Nephron progenitor cell (in vitro differentiated cells): Measurements from ENCODE around the gene TMEM186.

ENCODE experiments used
- DNase-seq: peaks from one replicate; pipeline ENCODE4 v3.0.0; 2021
- H3K27ac Mint-ChIP-seq: 2 replicates; pipeline ENCODE4 v1.8.0; 2021; ENCODE audit warnings: mild to moderate bottlenecking, moderate library complexity, mixed read lengths
- H3K27me3 Mint-ChIP-seq: 2 replicates; pipeline ENCODE4 v1.8.0; 2021; ENCODE audit warnings: mild to moderate bottlenecking, low read depth, mixed read lengths; ENCODE audit not compliant: poor library complexity
- H3K36me3 Mint-ChIP-seq: 2 replicates; pipeline ENCODE4 v1.8.0; 2021; ENCODE audit warnings: low read depth, mixed read lengths
- H3K4me1 Mint-ChIP-seq: 2 replicates; pipeline ENCODE4 v1.8.0; 2021; ENCODE audit warnings: mixed read lengths
- H3K4me3 Mint-ChIP-seq: 2 replicates; pipeline ENCODE4 v1.8.0; 2021; ENCODE audit warnings: mild to moderate bottlenecking, moderate library complexity, mixed read lengths
- H3K9me3 Mint-ChIP-seq: 2 replicates; pipeline ENCODE4 v1.8.0; 2021; ENCODE audit warnings: mild to moderate bottlenecking, moderate library complexity, mixed read lengths
- TF ChIP-seq, protein P1 (sequence below): fragments of 200-600 bp; sonication (generic); IDR thresholded peaks from 2 replicates; pipeline ENCODE4 v1.5.0; 2021; ENCODE audit warnings: antibody characterized with exemption

The TMEM186 gene

DNA sequence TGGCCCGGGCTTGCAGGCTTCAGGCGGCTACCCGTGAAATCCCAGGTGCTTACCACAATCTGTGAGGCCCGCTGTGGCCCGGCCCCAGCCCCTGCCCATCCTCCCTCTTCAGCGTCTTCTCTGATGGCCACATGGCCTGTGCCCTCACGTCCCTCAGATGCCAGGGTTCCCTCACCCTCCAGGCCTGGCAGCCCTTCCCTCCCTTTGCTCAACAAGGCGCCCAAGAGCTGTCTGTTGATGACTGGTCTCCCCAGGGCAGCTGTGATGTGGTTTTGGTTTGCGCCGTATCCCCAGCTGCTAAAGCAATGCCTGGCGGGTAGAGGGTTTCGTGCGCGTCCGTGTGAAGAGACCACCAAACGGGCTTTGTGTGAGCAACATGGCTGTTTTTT lies 35.3 kb upstream of the TMEM186 start:
- Mint-ChIP-seq H3K4me1 (peaks cover 27% of the 10 kb centered on the region), H3K4me3 (no peak overlapping the region), H3K9me3 (no peaks in the 10 kb centered on the region), H3K36me3 (peaks cover 35% of the 10 kb centered on the region), H3K27me3 (no peaks in the 10 kb centered on the region), H3K27ac (peak overlapping the region; percentile 83)
- TF ChIP-seq, protein P1, sequence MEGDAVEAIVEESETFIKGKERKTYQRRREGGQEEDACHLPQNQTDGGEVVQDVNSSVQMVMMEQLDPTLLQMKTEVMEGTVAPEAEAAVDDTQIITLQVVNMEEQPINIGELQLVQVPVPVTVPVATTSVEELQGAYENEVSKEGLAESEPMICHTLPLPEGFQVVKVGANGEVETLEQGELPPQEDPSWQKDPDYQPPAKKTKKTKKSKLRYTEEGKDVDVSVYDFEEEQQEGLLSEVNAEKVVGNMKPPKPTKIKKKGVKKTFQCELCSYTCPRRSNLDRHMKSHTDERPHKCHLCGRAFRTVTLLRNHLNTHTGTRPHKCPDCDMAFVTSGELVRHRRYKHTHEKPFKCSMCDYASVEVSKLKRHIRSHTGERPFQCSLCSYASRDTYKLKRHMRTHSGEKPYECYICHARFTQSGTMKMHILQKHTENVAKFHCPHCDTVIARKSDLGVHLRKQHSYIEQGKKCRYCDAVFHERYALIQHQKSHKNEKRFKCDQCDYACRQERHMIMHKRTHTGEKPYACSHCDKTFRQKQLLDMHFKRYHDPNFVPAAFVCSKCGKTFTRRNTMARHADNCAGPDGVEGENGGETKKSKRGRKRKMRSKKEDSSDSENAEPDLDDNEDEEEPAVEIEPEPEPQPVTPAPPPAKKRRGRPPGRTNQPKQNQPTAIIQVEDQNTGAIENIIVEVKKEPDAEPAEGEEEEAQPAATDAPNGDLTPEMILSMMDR = no peak
- no peak for DNase-seq

DNA sequence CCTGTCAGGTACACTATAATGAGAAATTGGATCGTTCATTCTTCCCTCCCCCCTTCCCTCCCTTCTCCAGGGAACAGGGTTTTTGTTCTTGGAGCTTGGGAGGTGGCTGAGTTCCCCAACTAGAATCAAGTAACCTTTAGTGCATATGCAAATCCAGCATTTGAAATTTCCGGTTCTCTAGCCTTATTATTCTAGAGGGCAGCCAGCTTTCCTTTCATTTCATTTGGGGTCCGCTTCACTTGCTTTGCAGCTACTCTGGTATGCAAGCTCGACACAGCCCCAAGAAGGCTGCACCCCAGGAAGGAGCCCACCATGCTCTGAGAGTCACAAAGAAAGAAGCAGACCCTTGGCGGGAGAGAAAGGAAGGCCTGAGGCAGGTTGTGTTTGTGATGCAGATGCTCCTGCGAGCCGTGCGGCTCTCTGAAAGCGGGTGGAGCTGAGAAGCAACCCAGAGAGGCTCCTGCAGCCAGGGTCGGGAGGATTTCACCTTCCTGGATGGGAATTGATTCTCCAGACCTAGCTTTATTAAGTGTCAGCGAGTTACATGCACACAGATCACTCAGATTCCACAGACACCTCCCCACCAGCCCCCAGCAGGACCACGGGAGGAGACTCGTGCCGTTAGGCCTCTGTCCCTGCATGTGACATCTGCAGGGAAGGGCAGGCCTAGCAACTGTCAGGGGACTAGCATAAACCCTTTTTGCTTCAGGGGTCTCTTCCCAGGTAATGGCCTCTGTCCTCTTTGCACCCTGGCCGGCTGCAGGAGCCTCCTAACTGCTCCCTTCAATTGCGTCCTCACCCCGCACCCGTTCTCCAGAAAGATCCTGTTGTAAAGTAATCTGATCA lies 34.7 kb upstream of the TMEM186 start:
- TF ChIP-seq, protein P1 = no peak
- H3K27me3 Mint-ChIP-seq = no peaks in the 10 kb centered on the region
- peaks cover 27% of the 10 kb centered on the region for H3K4me1 Mint-ChIP-seq
- peaks cover 35% of the 10 kb centered on the region for H3K36me3 Mint-ChIP-seq
- H3K4me3 Mint-ChIP-seq = peak overlapping the region; percentile 16
- no peak for DNase-seq
- H3K9me3 Mint-ChIP-seq = no peaks in the 10 kb centered on the region
- peak overlapping the region; percentile 83 for H3K27ac Mint-ChIP-seq

DNA sequence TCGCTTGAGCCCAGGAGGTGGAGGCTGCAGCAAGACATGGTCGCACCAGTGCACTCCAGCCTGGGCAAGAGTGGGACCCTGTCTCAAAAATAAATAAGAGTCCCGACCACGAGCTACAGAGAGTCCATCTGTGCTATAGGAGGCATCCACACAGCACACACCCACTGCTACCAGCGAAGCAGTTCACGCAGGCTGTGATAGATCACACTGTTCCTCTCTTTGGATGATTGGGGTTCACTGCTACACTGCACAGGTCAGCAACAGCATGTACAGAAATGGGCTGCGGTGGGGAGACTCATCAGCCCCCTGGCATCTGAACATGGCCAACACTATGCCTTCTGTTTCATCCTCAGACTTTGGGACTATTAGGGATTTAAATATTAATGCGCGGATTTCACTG lies 34.0 kb upstream of the TMEM186 start:
- Mint-ChIP-seq H3K27me3 (no peaks in the 10 kb centered on the region), H3K36me3 (peaks cover 42% of the 10 kb centered on the region), H3K27ac (no peak overlapping the region), H3K4me1 (peaks cover 27% of the 10 kb centered on the region), H3K4me3 (no peak overlapping the region), H3K9me3 (no peaks in the 10 kb centered on the region)
- no peak for DNase-seq
- TF ChIP-seq, protein P1 = no peak

DNA sequence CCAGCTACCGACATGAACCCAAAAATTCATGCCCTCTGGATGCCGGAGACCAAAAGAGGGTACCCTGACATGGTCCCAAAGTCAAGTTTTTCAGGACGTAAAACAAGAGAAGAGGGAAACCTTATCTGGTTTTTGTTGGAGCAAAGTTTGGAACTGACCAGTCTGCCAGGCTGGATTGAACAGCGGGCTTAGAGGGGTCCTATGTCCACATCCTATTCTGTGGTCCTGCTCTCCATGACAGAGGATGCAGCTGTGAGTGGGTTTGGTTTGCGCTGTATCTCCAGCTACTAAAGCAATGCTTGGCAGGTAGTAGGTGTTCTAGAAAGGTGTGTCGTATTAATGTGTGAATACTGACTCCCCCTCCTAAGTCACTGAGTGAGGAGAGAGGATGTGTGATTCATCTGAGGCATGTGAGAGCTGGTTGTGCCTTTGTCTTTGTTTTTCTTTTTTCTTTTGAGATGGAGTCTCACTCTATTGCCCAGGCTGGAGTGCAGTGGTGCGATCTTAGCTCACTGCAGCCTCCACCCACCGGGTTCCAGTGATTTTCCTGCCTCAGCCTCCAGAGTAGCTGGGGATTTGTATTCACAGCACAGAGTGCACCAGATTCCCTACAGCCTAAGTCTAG lies 31.2 kb upstream of the TMEM186 start:
- Mint-ChIP-seq H3K27ac (peak overlapping the region; percentile 70), H3K36me3 (peaks cover 59% of the 10 kb centered on the region)

DNA sequence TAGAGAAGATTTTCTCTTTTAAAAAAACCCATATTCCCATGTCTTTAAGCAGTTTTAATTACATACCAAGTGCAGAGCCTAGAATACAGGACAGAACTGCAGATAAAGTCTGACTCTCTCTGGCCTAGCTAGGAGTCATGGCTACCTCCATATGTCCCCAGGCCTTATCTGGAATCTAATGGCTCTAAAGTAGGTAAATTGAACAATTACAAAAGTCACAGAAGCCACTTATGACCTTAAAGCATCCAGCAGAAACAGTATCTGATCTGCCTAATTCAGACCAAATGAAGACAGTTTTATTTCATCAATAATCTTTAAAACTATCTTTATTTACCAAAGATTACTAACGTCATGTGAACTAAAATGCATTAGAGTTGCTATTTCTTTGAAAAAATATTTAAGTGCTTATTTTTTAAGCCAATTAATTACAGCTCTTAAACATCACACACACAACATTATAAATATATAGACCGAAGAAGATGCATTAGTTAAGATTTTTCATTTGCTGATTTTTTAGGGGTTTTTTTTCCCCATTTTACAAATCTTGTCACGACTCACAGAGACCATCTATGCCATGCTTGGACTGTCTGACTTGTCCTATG lies 28.9 kb upstream of the TMEM186 start:
- Mint-ChIP-seq H3K9me3 (no peaks in the 10 kb centered on the region), H3K4me1 (peaks cover under 1% of the 10 kb centered on the region), H3K27ac (no peak overlapping the region), H3K4me3 (no peak overlapping the region), H3K36me3 (peaks cover 74% of the 10 kb centered on the region), H3K27me3 (no peaks in the 10 kb centered on the region)
- TF ChIP-seq, protein P1 = no peak
- no peak for DNase-seq

More for the DNA sequence above, 31.2 kb upstream of the TMEM186 start:
- TF ChIP-seq, protein P1 = no peak
- H3K27me3 Mint-ChIP-seq = no peaks in the 10 kb centered on the region
- no peak overlapping the region for H3K4me3 Mint-ChIP-seq
- peaks cover 23% of the 10 kb centered on the region for H3K4me1 Mint-ChIP-seq
- no peaks in the 10 kb centered on the region for H3K9me3 Mint-ChIP-seq
- no peak for DNase-seq
